ENCODE results near the gene CTXN3.
"Not testable (repeated sequence)": the region's sequence is repeated elsewhere in the genome, so short reads cannot be mapped to it uniquely, and the experiment has no call there.

Gene CTXN3

DNA sequence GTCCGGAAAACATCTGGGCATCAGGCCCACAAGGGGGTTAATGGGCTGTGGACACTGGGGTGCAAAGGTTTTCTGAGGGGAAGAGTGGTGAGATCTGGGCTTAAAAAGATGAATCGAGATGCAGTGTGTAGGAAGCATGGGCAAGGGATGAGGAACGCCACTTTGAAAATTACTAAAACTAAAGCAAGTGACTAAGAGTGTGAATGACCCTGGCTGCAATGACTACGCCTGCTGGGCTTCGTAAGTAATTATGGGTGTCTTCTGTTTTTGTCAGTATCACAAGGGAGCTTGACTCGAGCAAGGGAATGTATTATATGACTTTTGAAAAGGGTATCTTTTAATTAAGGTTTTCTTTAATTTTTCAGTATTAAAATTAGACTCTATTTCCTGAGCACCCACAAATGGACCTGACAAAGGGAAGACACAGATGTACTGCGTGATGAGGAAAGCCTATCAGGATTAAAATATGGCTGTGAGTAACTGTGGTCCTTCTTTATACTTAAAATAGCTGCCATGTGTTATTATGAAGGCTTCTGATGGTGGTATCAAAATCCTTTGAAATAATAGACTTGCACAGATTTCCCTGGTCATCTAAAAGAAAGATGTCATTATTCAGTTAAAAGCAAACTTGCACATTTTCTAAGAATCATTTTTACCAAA is 4.2 kb downstream of the CTXN3 start:
- DNase-seq: no peak

DNA sequence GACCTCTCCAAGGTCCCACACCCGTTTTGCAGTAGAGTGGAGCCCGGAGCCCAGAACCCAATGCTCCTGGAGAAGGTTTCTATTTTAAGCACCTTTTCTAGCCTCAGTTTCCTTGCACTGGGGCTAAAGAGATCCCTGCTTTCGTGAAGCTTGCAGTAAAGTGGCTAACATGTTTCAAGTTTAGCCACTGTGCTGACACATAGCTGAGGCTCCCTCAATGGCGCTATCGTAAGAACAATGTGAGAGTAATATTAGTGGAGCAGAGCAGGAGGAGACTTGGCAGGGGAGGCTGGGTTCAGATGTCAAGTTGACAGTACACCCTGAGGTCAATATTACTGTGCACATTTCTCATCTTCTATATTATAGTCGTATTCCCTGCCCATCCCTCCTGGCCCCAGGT is 7.9 kb downstream of the CTXN3 start:
- DNase-seq: no peak

DNA sequence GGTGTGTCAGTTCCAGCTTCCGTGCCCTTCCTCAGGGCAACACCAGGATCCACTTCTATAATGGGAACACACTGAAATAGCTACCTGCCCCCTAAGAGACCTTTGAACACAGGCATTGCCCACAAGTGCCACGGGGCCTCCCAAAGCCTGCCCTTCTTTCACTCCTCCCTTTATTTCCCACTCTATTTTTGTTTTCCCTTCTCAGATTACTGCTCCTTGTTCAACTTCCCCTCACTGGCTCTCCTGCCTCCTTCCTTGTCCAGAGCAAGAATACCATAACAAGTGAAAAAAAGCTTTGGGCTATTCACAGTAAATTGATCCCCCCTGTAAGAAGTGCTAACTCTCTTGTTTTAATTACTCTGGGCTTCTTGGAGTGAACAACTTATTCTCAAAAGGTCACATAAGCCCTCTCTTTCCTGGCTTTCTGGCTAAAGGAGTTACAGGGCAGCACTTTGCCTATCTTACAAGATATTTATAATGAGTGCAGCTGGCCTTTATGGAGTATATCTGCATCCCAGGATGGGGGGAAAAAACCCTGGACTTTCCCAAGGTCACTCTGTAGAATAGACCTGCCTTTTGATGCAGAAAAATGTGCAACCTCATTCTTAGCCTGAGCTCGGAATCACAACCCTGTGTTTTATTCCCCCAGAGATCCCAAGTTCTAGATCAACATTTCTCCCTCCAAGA is 11.3 kb downstream of the CTXN3 start:
- peak in 1 of 3 experiments; percentile 6 for DNase-seq

DNA sequence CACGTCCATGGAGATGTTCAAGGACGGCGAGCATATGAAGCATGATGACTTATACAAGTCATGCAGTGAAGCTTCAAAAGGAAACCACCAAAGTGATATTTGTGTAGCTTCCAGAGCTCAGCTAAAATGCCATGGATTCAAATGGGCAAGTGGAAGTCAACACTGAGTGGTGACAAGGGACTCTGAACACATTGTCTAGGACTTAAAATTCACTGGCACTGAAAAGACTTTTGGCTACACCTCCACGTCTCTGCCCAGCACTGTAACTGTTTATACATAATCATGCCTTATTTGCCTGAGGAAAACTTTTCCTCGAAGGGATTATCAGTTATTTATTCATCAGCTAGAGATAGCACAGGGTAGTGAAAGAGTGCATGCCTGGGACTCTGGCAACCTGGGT is 15.2 kb downstream of the CTXN3 start:
- DNase-seq: no peak

DNA sequence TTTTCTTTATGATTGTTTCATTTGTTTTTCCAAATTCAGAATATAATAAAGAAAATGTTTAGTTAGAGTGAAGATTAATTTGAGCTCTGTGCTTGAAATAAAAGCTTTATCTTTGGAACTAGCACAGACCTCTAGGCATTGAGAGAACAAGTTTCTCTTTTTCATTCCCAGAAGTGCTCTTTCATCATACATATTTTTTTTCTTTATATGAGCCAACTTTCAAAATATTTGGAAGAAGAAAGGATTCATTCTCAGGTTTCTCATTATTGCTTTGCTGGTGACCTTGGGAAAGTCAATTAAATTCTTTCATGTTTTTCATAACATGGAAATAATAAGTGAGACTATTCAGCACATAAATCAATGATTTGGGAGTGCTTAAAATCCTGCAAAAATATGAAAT is 16.8 kb downstream of the CTXN3 start:
- DNase-seq: no peak

DNA sequence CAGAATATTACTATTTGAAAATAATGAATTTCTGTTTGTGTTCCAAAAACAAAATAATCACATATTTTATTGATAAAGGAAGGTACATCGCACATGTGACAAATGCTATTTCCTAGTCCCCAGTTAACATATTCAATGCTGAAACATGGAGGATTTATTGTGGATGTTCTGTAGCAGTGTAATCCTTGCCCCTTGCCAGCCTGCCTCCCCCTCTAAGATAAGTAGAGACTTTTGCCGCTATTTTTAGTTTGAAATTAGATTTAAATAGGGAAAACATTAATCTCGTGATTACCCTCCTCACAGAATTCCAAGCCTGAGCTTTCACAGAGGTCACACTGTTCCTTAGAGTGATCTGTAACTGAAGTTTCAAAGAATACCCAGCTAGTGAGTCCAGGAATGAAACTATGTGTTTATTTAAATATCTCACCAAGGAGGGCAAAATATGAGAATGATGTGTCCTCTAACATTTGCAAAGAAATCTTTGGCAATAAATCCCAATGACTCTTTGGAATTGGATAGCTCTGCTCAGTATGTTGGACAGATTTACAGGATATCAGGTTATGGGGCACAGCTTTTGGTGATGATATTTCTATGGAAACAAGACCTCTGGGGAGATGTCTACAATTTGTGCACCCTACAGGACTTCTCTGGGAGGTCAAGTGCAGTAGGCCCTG is 17.3 kb downstream of the CTXN3 start:
- no peak for DNase-seq

DNA sequence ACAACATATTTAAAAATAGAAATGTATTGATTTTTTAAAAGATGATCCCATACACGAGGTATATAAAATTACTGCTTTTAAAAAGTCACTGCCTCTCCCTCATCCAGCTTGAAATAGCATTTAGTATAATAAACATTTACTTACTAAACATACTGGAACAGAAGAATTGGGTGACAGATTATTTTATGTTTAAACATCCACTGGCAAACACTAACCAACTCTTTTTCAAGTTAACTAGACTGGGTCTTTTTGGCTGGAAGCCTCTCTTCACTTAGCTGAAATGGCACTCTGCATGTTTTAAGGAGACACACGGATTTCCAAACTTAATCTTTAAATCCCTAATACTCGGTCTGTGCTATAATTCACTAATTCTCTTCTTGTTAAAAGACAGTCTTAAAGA is 19.0 kb downstream of the CTXN3 start:
- peak in 1 of 3 experiments; percentile 10 for DNase-seq

DNA sequence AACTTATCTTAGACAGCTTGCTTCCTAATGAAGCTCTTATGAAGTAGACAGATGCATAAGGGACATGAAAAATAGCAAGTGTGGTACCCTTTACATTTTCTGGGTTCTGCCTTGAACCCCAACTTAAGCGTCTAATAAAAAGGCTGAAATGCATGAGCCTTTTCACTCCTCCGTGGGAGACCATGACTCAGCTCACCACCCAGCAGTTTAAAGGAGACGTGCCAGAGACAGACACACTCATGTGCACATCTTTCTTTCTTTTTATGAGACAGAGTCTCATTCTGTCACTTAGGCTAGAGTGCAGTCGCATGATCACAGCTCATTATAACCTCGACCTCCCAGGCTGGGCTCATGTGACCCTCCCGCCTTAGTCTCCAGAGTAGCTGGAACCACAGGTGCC is 22.3 kb downstream of the CTXN3 start:
- no peak for DNase-seq

DNA sequence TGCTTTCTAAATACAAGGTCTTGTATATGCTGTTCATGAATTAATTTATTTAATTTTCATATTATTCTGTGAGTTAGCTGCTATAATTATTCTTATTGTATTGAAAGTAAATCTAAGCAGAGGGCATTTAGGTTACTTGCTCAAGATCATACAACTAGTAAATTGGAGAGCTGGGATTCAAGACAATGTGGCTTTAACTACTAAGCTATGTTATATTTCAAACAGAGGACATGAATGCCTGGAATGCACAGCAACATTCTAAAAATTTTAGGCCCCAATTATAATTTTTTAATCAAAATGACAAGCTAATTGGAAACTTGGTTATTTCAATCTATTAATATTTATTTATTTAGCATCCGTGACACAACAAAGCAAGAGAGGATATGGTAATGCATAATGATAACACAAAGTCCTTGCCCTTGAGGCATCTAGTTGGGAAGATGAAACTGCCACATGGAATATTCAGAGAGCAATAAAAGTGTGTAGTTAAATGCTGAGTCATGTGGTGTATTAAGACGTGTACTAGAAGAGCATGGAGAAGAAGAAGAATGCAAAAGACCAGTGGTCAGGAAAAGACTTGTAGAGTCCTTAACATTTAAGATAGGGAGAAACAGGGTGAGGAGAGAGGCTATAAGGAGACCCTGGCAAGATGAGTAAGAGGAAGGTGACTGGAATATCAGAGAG is 24.4 kb downstream of the CTXN3 start:
- no peak for DNase-seq

DNA sequence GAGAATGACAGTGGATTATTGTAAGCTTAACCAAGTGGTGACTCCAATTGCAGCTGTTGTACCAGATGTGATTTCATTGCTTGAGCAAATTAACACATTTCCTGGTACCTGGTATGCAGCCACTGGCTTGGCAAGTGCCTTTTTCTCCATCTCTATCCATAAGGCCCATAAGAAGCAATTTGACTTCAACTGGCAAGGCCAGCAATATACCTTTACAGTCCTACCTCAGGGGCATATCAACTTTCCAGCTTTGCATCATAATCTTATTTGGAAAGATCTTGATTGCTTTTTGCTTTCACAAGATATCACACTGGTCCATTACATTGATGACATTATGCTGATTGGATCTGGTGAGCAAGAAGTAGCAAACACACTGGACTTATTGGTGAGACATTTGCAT is 28.1 kb downstream of the CTXN3 start:
- DNase-seq: not testable (repeated sequence)

DNA sequence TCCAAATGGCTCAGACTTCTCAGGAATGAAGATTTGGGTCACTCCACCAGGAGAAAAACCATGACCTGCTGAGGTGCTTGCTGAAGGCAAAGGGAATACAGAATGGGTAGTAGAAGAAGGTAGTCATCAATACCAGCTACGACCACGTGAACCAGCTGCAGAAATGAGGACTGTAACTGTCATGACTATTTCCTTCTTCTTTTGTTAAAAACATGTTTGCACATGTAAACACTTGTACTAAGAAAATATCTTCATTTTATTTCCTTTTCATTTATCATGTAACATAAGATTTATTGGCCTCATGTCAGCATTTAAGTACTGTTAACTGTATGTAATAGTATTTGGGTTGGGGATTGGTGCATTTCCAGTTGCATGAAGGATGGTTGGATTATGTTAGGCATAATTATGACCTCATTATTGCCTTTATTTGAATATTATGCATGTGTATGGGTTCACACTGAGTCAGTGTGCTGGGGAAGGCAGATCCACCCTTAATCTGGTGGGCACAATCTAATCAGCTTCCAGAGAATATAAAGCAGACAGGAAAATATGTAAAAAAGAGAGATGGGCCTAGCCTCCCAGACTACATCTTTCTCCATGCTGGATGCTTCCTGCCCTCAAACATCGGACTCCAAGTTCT is 30.9 kb downstream of the CTXN3 start:
- DNase-seq: not testable (repeated sequence)

DNA sequence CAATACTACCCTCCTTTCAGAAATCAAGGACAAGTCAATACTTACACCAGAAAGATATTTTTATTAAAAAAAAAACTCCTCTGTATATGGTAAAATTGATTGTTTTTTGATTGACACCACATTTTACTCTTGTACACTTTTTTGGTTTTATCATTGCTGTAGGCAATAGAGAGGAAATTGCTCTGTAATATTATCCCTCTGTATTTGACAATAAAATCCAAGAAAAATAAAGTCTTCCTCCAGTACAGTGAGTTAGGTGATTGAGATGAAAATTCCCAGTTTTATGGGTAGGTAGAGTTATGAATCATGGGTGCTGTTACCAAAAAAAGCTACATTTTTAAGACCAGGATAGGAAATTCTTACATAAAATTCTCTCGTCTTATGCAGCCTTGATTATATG is 31.7 kb downstream of the CTXN3 start:
- no peak for DNase-seq

DNA sequence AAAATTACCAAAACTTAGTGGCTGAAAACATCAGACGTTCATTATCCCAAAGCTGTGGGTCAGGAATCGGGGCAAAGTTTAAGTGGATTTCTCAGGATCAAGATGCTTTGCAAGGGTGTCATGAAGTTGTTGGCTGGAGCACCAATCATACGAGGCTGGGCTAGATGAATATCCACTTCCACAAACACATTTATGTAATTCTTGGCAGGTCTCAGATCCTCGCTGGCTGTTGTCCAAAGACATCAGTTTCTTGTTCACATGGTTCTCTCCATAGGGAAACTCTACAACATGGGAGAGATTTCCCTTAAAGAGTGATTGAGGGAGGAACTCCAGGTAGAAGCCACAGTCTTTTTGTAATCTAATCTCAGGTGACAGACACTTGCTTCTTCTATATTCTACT is 34.1 kb downstream of the CTXN3 start:
- DNase-seq: peak in 1 of 3 experiments; percentile 6

DNA sequence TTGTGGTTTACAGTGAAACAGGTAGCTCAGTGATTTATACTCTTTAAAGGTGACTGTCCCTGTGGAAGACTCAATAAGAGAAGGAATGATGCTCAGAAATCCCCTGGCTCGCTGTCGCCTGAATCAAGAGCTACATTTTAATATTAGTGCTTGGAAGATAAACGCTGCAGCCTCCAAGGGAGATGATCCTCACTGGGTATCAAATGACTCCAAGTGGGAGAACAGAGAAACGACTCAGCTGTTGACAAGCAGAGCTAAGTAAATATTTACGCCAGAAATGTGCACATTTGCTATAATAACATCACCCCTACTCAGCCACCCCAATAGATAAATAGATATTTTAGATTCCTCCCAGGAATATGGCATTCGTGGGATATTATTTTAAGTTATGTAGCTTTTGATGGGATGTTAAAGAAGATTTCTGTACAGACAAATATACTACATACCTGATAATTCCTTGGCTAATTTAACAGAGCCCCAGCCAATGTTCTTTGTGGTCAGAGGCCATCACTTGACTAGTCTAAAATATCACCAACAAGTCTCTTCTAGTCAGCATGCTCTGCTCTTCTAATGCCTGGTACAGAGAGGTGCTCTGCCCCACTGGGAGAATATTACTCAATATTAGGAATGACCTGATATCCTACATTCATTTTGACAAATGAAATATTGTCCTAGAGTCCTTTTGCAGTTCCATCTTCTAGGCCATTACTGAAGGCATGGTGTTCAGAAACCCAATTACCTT is 36.0 kb downstream of the CTXN3 start:
- DNase-seq: peak in 2 of 3 experiments; percentile 6 to 24

DNA sequence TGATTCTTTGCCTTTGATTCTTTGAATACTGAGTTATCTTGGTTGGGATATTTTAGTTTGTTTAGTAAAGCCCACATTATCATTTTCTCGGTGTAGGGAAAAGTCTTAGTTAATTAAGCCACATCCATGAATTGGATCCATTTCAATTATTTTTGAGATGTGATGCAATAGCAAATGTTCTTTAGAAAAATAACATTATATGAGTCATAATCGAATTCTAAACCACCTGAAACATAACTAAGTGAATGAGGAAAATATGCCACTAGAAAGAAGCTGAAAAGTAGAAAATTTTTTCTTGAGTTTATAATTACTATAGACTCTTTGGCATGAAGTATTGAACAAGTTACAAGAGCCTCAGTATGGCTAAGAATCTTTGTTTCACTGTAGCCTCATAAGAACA is 36.8 kb downstream of the CTXN3 start:
- DNase-seq: no peak

DNA sequence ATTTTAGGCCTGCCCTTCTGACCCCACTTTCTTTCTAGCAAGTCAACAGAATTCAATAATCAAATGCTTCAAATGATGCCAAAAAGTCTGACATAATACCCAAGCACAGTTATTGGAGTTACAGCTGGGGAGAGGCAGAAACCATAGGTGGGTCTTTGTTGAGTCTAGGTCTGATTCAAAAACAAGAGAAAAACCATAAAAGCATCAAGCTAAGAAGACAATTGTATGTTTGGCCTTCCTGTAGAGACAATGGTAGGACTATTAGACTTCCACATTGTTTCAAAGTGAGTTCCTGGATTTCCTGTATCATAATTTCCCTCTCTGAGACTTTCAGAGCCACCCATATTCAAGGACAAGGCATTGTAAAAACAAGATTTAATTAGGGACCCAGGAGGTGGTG is 37.5 kb downstream of the CTXN3 start:
- no peak for DNase-seq

DNA sequence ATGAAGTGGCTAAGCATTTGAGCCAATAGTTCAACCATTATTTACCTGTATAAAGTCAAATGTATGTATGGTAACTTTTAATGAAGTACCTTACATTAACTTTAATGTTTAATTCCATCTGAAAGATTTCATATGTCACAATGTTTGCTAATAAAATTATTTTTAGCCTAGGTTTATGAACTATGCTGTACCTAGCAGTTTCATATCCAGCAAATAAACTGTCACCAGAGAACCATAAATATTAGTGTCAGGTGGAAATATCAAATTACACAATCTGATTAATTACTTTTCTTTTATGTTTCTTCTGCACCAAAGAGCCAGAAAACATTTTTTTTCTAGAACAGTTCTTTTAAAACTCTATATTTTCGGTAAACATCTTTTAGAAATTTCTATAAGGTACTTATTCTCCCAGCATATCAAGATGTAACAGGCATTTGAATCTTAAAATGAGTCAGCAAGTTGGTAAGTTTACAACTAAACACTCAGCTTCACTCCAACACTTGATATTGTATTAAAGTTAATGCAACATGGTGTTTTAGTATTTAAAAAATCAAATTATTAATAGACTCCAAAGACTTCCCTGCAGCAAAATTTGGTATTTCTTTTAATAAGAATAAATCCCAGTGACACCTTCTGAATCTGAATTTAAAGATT is 45.8 kb downstream of the CTXN3 start:
- peak in 1 of 3 experiments; percentile 2 for DNase-seq

DNA sequence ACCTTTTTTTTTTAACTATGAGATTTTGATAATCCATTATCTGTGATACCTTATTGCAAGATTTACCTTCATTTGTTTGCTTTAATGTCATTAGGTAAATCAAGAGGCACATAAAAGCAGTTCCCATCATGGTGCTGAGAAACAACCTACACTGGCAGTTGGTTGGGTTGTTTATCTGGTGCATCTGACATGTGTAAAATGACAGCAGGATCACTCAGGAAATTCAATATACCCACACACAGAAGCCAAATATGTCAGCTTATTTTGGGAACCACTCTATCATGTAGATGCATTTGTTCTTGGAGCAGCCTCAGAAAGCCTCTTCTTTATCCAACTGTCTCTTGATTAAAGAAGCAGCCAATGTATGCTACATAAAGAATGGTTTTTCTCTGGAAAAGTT is 46.5 kb downstream of the CTXN3 start:
- peak in 1 of 3 experiments; percentile 32 for DNase-seq

DNA sequence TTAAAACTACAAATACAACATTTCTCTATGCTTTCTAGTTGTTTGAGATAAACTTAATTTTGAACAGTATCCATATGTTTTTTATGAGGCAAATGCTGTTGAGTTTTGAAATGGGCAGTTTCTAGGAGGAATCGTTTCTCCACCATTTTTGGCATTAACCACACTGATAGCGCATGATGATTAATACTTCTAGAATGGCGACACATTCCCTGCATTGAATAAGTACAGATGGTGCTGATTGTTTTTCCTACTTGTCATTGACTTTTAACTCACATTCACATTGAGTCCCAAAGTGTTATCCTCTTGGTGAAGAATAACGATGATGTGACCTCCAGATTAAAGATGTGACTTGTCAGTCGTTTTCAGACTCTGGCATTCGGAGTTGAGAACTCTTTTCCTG is 47.8 kb downstream of the CTXN3 start:
- no peak for DNase-seq

DNA sequence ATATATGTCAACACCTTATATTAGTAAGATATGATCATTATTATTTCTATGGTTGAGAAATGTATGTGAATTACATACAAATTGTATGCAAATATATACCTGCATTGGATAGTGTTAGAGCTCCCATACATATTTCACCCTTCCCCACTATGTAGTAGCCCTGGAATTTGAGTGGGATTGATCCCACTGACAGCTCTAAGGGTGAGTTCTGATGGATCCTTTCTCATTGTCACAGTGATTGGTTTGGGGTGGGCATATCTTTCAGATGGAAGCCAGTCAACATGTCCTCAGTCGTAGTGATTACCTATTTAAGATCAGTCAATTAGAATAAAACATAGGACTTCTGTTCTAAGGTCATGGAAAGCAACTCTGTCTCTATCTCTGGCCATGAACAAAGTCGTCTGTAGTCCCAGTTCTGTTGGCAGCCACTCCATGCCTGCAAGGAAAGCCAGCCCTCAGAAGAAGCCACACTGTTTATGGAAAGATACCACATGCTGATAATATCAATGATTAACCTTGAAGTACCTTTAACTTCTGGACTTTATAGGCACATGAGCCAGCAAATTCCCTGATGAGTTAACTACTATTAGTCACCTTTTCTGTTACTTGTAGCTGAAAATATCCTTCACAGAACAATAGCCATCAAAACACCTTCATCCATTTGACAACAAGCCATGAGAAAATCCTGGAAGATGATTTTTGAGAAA is 49.2 kb downstream of the CTXN3 start:
- no peak for DNase-seq

DNA sequence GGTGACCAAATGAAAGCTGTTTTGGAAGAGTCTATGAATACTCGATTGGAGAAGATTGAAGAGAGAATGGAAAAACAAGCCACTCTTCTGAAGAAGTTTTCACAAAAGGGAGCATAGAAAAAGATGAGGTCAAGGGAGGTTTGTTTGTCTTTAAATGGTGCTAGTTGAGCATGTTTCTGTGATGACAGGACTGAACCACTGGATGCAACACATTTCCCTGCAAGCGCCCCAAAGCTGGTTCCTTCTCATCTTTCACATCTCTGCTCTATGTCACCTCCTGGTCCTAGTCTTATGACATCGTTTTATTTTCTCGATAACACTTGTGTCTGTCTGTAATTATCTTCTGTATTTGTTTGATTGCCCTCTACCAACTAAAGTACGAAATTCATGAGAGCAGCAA is 50.5 kb downstream of the CTXN3 start:
- no peak for DNase-seq

All from NCI-H1417 (cell line).